COLO668 (cell line): ENCODE measurements around the gene IP6K3.

Experiments
- DNase-seq: peaks from one replicate; lab custom pipeline; 2025; ENCODE audit not compliant: unreplicated experiment; lab: John Stamatoyannopoulos, UW

The IP6K3 gene

GRCh38 chr6:33742092-33742491 is 4.6 kb downstream of the IP6K3 start:
- DNase-seq: no peak

DNA sequence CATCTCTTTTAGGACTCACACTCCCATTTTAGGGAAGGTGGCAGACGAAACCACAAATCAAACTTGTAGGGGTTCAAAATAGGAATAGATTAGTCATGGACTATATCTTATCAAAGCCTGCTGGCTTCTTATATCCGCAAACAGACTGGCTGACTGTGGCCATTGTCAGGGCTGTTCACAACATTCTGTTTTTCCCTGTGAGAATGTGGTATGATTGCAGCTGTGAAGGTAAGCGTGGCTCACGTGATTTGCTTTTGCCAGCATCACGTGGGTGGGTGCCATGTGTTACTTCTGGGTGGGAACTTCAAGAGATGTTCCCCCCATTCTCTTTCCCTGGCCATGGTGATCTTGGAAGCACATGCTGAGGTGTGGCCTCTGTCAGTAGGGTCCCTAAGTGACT is 5.9 kb downstream of the IP6K3 start:
- DNase-seq: no peak

- no peak for DNase-seq
Observed at GRCh38 chr6:33740204-33740608, 6.5 kb downstream of the IP6K3 start.

DNA sequence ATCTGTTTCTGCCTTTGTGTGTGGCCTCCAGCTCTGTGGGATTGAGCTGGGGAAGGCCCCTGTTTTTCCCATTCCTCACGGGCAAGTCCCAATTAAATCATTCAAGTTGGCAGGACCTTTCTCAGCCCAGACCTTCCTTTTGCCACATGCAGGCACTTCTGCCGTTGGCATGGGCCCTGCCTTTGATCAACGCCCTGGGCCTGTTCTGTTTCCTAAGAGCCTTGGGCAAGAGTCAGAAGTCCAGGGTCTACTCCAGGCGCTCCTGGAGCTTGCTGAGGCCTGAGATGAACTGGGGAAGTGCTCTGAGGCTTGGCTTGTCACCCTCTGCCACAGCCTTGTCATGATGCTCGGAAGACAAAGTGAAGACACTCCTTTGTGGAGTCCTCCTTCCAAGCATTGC is 7.1 kb downstream of the IP6K3 start:
- DNase-seq: no peak

- DNase-seq: no peak
Observed at GRCh38 chr6:33738879-33739278, 7.8 kb downstream of the IP6K3 start.

GRCh38 chr6:33738153-33738552 is 8.6 kb downstream of the IP6K3 start:
- no peak for DNase-seq

- no peak for DNase-seq
Observed at GRCh38 chr6:33737267-33738026, 9.3 kb downstream of the IP6K3 start.

DNA sequence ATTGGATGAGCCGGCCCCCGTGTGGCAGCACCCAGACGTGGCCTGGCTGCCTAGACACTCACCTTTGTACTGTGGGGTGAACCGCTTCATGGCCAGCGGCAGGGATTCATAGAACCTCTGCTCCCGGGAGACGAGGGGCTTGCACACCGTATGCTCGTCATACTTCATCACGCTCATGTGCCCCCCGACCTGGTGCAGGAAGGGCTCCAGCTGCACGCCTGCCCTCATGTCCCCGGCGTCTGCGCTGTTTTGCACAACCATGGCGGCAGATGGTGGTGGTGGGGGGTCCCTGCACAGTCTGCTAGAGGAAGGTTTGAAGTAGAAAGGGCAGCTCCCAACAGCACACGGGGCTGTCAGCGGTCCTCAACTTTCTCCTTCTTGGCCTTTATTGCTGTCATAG is 11.5 kb downstream of the IP6K3 start:
- DNase-seq: no peak

GRCh38 chr6:33733709-33734007 is 13.0 kb downstream of the IP6K3 start:
- DNase-seq: no peak

GRCh38 chr6:33732817-33733708 is 13.6 kb downstream of the IP6K3 start:
- no peak for DNase-seq

DNA sequence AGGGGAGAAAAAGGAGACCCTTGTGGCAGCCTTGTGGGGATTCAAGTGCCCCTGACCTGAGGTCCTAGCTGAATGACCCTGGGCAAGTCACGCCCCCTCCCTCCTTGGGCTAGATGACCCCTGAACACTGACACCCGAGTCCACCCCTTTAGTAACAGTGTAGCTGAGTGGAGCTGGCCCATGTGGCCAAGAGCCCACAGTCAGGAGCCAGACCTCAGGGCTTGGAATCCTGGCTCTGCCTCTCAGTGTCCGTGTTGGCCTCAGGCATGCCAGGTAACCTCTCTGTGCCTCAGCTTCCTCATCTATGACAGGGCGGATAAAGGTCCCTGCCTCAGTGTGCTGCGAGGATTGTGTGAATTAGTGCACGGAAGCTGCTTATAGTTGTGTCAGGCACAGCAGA is 14.3 kb downstream of the IP6K3 start:
- DNase-seq: no peak

DNA sequence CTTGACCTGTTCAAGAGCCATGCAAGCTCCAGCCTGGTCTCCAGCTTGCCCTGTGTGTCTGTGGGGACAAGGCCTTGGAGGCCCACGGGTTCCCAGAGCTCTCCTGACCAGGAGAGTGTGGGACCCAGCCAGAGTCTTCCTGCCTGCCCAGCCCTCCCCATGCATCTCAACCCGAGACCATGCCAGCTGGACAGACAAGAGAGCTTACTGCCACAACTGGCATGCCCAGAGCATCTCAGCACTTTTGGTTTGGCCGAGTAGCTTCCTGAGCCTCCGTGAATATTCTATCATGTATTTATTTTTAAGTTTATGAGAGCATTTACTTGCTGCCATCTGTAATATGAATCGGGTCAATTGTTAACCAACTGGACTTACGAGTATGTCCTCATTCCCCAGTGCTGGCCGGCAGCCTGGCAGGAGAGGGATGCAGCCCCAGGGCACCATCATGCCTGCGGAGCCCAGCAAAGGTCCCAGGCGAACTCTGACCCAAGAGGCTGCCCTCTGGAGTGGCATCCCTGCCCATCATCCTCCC is 14.9 kb downstream of the IP6K3 start:
- DNase-seq: no peak

DNA sequence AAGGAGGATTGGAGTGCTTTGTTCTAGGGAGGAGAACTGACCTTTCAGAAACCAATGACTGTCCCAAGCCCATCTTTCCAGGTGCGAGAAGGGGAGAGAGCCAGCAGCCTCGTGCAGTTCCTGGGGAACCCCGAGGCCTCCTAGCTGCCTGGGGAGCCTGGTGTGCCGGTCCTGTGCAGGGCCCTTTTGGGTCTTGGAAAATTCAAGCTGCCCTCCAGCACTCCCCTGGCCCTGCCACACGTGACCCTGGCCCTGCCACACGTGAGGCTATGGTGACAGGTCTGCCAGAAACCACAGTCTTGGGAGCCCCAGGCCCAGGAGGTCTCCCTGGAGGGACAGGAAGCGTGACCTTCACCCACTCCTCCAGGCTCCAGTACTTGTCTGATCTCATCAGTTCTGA is 15.7 kb downstream of the IP6K3 start:
- DNase-seq: no peak

DNA sequence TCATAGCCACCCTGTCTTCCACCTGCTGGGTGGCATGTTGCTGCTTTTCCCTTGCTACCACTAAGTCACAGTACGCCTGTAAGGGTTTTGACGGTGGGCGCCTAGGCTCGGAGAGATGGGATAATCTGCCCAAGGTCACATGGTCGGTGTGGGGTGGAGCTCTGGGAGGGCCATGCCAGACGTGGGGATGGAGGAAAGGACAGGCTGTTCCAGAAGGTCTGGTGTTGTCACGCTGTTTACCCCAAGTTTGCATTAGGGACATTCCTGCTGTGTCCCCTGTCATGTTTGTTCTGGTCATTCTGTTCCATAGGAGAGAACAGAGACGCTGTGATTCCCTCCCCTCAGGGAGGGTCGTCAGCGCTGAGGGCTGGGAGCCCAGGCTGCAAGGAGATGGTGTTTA is 16.1 kb downstream of the IP6K3 start:
- DNase-seq: no peak

GRCh38 chr6:33729059-33729458 is 17.6 kb downstream of the IP6K3 start:
- no peak for DNase-seq

DNA sequence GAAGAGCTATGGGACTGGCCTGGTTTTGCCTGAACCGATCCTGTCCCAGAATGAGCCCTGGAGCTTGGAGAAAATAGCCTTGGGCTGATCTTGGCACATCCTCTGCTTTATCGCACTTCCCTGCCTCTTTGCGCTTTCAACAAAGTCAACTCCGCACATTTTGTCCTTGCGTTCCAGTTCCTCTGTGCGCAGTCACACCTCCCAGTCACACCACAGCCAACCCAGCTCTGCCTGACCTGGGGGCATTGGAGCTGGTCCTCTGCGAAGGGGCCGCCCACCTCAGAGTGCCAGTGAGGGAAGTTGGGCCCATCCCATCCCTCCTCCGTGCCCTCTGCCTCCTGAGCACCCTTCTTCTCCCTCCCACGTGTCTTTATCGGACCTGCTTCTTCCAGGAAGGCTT is 18.3 kb downstream of the IP6K3 start:
- DNase-seq: no peak

- no peak for DNase-seq
Observed at GRCh38 chr6:33727932-33728331, 18.8 kb downstream of the IP6K3 start.

DNA sequence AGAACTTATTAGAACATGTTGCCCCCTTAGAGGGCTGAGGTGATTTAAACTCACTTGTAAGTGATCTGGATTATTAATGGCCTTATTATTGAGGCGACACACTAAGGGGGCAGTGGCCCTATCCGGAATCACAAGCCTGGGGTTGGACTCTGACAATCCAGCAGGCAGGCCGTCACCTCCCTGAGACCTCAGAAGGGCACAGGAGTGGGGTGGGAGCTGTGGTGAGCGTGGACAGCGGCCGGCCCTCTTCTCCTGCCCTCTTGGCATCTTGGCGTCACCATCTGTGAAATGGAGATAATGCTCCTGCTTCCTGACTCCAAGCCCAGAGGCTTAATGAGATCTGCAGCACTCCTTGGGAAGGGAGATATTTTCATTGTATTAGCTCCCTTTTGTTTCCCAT is 19.6 kb downstream of the IP6K3 start:
- no peak for DNase-seq

DNA sequence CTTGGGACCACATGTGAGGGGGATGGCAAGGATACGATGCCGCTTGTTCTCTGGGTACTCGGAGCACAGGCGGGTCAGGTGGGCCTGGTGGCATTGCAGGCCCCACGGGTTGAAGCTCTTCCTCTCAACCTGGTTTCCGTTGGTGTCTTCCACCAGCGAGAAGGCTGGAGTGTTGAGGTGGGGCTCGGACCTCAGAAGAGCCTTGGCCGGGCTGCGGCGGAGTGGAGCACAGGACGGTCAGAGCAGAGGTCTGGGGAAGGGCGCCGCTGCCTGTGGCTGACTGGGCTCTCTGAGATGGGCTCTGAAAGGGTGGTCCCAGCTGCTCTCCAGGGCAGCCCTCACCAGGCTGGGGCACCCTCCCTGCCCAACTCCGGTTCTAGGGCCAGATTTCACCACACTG is 20.0 kb downstream of the IP6K3 start:
- DNase-seq: no peak

DNA sequence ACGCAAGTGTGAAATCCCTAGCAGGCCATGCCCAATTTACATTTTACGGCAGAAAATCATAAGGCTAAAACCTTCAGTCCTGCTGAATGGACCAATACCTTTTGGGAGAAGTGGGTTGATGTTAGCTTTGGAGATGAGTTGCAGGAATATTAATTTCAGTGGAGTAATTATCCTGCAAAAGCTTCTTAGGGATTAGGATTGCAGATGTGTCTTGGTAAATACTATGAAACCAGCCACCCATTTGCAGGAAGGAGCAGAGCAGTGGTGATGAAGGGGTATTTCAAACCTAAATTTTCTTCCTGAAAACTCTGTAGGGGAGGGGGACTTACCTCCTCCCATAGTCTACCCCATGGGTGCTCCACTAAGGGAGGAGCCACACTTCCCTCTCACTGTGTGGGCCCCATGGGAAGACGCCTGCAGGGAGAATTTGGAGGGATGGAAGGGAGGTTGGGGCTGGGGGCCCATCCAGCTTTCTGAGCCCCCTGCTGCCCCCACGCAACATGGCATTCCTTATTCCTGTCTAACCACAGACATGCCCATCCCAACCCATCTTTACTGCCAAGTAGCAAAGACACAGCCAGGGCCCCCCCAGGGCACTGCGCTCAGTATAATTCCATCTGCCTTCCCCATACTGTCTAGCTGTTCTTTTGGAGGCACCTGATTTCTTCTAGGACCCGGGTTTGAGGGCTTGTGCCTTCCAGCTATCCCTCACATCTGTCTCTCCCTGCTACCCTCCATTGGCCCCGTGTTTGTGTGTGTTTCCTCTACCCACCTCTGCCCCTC is 20.6 kb downstream of the IP6K3 start:
- no peak for DNase-seq

- no peak for DNase-seq
Observed at GRCh38 chr6:33725222-33725621, 21.5 kb downstream of the IP6K3 start.
